Common myeloid progenitor, CD34-positive (primary cell): ENCODE measurements around the gene ADARB2.

Source experiments
- CTCF ChIA-PET: fragments of 350-600 bp; sonication (Branson Sonifier 250); formaldehyde crosslinking; loops from one replicate; lab custom pipeline; 2021; ENCODE audit warnings: antibody characterized with exemption; lab: Charles Lee
- POLR2A ChIA-PET: fragments of 350-600 bp; sonication (Branson Sonifier 250); formaldehyde crosslinking; loops from one replicate; lab custom pipeline; 2021; ENCODE audit warnings: antibody characterized with exemption; lab: Charles Lee
- DNase-seq, 3 donors: peaks; one replicate each; pipeline versions ENCODE4 v3.0.0 to v3.0.0-alpha.2; 2013
- H3K27ac ChIP-seq, 2 experiments: 1 replicate in 1 of 2; 2 replicates in 1 of 2; pipeline ENCODE4 v1.7.0; 2013; ENCODE audit warnings: inconsistent platforms in 2 of 2, low read length in 2 of 2, mild to moderate bottlenecking in 2 of 2, low read depth in 1 of 2, moderate library complexity in 1 of 2; ENCODE audit not compliant: severe bottlenecking in 2 of 2, insufficient read depth in 1 of 2, poor library complexity in 1 of 2
- H3K27me3 ChIP-seq, 5 experiments: replicated peaks in 2 of 5; 1 replicate in 3 of 5; 2 replicates in 2 of 5; pipeline versions ENCODE4 v1.6.1 to v1.7.0; 2013; ENCODE audit warnings: low read length in 4 of 5, mild to moderate bottlenecking in 2 of 5, moderate library complexity in 2 of 5, inconsistent platforms in 1 of 5; ENCODE audit not compliant: insufficient read depth in 5 of 5, control insufficient read depth in 4 of 5
- H3K36me3 ChIP-seq, 4 experiments: 1 replicate in 2 of 4; 2 replicates in 2 of 4; pipeline versions ENCODE4 v1.6.1 to v1.7.0; 2013; ENCODE audit warnings: low read length in 3 of 4, control low read depth in 1 of 4, mild to moderate bottlenecking in 1 of 4; ENCODE audit not compliant: control insufficient read depth in 4 of 4, insufficient read depth in 4 of 4
- H3K4me1 ChIP-seq, 4 experiments: 1 replicate in 3 of 4; 2 replicates in 1 of 4; pipeline versions ENCODE4 v1.6.1 to v1.7.1; 2013; ENCODE audit warnings: low read length in 3 of 4, mild to moderate bottlenecking in 3 of 4, control low read depth in 1 of 4, inconsistent platforms in 1 of 4, moderate library complexity in 1 of 4; ENCODE audit not compliant: control insufficient read depth in 4 of 4, insufficient read depth in 4 of 4; ENCODE audit errors: control extremely low read depth in 1 of 4
- H3K4me3 ChIP-seq, 7 experiments: 1 replicate in 4 of 7; 2 replicates in 3 of 7; pipeline versions ENCODE4 v1.5.1 to v1.7.0; 2013; ENCODE audit warnings: mild to moderate bottlenecking in 7 of 7, low read length in 6 of 7, moderate library complexity in 6 of 7, inconsistent platforms in 2 of 7, low read depth in 2 of 7, control low read depth in 1 of 7; ENCODE audit not compliant: insufficient read depth in 4 of 7, control insufficient read depth in 1 of 7; ENCODE audit errors: extremely low read depth in 1 of 7
- H3K9me3 ChIP-seq, 5 experiments: 1 replicate in 4 of 5; 2 replicates in 1 of 5; pipeline versions ENCODE4 v1.6.1 to v1.7.1; 2013; ENCODE audit warnings: low read length in 4 of 5, mild to moderate bottlenecking in 2 of 5, inconsistent platforms in 1 of 5, low read depth in 1 of 5, moderate library complexity in 1 of 5; ENCODE audit not compliant: control insufficient read depth in 4 of 5, insufficient read depth in 2 of 5; ENCODE audit errors: control extremely low read depth in 1 of 5
- WGBS: methylation state at CpG from one replicate; pipeline ENCODE4 v1.1.5; 2013; ENCODE audit not compliant: insufficient coverage; 5-methylcytosine and 5-hydroxymethylcytosine counted together

The ADARB2 gene

DNA sequence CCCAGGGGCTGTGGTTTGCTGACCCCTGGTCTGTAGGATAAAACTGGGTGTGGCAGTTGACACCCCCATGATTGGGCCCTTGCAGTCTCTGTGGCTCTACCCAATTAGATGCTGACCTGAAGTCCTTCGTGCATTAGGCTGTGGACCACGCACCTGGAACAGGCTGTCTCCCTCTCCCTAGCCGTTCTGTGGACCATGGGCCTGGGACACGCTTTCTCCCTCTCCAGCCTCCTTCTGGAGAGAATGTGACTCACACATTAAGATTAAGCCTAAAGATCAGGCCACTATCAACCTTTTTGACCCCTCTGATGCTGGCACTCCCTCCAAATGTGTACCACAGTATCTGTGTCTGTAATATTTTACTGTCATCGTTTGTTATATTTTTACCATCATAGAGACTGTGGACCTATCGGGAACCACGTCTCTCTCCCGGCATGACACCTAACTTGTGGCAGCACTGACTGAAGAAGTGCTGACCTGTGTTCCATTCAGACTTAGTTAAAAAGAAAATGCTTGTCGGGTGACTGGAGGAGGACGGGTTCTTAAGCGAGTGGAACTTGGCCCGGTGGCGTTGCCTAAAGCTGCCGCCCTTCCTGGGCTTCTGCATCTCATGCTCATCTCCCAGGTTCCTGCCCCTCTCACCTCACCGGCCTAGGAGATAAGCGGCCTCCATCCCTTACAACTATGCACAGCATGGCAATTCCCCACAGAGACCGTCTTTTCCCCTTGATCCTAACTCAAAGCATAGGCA is 588.3 kb downstream of the ADARB2 start:
- Histone ChIP-seq H3K9me3 (peaks cover 0 to 18% (median 5%) of the 10 kb centered on the region in 5 experiments), H3K4me3 (no peak overlapping the region), H3K27ac (no peak overlapping the region), H3K27me3 (peaks cover 0 to 2% (median 0%) of the 10 kb centered on the region in 5 experiments), H3K36me3 (no peaks in the 10 kb centered on the region), H3K4me1 (peaks cover 0 to 16% (median 4%) of the 10 kb centered on the region in 4 experiments)
- WGBS, result 95% methylated on average over 16 of the region's 17 CpGs
- no peak for DNase-seq
- POLR2A ChIA-PET, result no interaction called here
- CTCF ChIA-PET, result interaction anchor here (1.2 kb wide), 1 partner anchor 8 kb away, joined by 4 read pairs; no protein-coding TSS in a partner anchor

DNA sequence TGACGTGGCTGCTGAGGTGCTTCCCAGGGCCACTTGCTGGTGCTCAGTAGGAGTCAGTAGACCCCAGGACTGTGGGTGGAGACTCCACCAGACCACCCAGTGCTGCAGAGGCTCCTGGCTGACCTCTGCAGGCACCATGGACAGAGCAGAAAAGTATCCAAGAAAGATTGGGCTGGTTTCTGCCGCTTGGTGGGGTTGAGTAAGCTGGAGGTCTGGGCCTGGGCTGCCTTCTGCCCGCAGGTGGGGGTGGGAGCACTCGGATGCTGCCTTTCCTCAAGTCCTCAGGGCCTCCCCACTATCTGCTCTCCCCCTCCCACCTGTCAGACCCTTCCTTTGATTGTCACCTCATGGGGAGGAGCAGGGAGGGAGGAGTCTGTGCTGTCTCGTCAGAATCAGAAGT is 589.5 kb downstream of the ADARB2 start:
- Histone ChIP-seq H3K36me3 (no peaks in the 10 kb centered on the region), H3K27me3 (no peaks in the 10 kb centered on the region), H3K27ac (no peak overlapping the region), H3K4me1 (peaks cover 0 to 16% (median 4%) of the 10 kb centered on the region in 4 experiments), H3K4me3 (no peak overlapping the region), H3K9me3 (peaks cover 0 to 18% (median 5%) of the 10 kb centered on the region in 5 experiments)
- 92% methylated on average over 1 of the region's 5 CpGs for WGBS
- no peak for DNase-seq
- CTCF ChIA-PET, result interaction anchor here (1.3 kb wide), 1 partner anchor 11 kb away, joined by 3 read pairs; no protein-coding TSS in a partner anchor
- POLR2A ChIA-PET, result no interaction called here

- CTCF ChIA-PET, result no interaction called here
- Histone ChIP-seq H3K36me3 (no peaks in the 10 kb centered on the region), H3K4me3 (no peak overlapping the region), H3K4me1 (no peaks in the 10 kb centered on the region), H3K27me3 (peaks cover 0 to 5% (median 0%) of the 10 kb centered on the region in 5 experiments), H3K27ac (no peak overlapping the region), H3K9me3 (peaks cover 0 to 32% (median 13%) of the 10 kb centered on the region in 5 experiments)
- POLR2A ChIA-PET, result no interaction called here
- WGBS, result 100% methylated on average over 1 of the region's 3 CpGs
- peak; percentile 20 to 33 (median 23) for DNase-seq
Measured at GRCh38 chr10:1142596-1142995, 594.7 kb downstream of the ADARB2 start.

- Histone ChIP-seq H3K27me3 (peaks cover 0 to 5% (median 0%) of the 10 kb centered on the region in 5 experiments), H3K4me3 (no peak overlapping the region), H3K9me3 (peaks cover 0 to 31% (median 14%) of the 10 kb centered on the region in 5 experiments), H3K4me1 (no peaks in the 10 kb centered on the region), H3K36me3 (no peaks in the 10 kb centered on the region), H3K27ac (no peak overlapping the region)
- ChIA-PET POLR2A (no interaction called here), CTCF (interaction anchor here (0.9 to 1.5 kb wide), 3 partner anchors 8 to 227 kb away, joined by 3 to 6 read pairs (median 4); no protein-coding TSS in a partner anchor)
- WGBS, result 94% methylated on average over 8 of the region's 11 CpGs
- DNase-seq, result no peak
Measured at GRCh38 chr10:1141701-1142100, 595.6 kb downstream of the ADARB2 start.

DNA sequence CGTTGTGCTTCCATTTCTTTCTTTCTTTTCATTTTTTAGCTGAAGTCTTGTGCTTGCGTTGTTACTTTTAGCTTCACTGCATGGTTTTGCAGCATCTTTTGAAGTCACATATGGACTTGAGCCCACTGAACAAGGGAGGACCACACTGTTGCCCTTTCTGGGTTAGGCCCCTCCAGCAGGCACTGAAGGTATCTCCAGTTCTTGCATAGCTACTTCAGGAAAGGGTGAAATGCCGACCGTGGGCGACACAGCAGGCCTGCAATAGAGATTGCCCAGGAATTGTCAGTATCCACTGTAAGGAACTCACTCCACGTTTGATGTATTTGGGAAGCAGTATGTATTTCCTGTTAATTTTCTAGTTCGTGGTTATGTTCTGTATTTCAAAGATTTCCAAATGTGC is 596.1 kb downstream of the ADARB2 start:
- H3K36me3 ChIP-seq, result no peaks in the 10 kb centered on the region
- no peak overlapping the region for H3K4me3 ChIP-seq
- no peak overlapping the region for H3K27ac ChIP-seq
- H3K27me3 ChIP-seq, result peaks cover 0 to 5% (median 0%) of the 10 kb centered on the region in 5 experiments
- 85% methylated on average over 6 of the region's 7 CpGs for WGBS
- ChIA-PET POLR2A (no interaction called here), CTCF (interaction anchor here (0.9 to 1.5 kb wide), 3 partner anchors 8 to 227 kb away, joined by 3 to 6 read pairs (median 4); no protein-coding TSS in a partner anchor)
- DNase-seq, result no peak
- H3K9me3 ChIP-seq, result peaks cover 0 to 27% (median 12%) of the 10 kb centered on the region in 5 experiments
- no peaks in the 10 kb centered on the region for H3K4me1 ChIP-seq

- Histone ChIP-seq H3K27me3 (peaks cover 0 to 5% (median 0%) of the 10 kb centered on the region in 5 experiments), H3K4me3 (no peak overlapping the region), H3K4me1 (no peaks in the 10 kb centered on the region), H3K9me3 (peaks cover 0 to 16% (median 9%) of the 10 kb centered on the region in 5 experiments), H3K27ac (no peak overlapping the region), H3K36me3 (no peaks in the 10 kb centered on the region)
- ChIA-PET CTCF (no interaction called here), POLR2A (no interaction called here)
- WGBS, result 100% methylated on average over 1 of the region's 1 CpG
- DNase-seq, result no peak
Measured at GRCh38 chr10:1138529-1138928, 598.8 kb downstream of the ADARB2 start.
